Cardiac fibroblast (primary cell): ENCODE results near the gene HOXA4.
A peak's percentile ranks its signal among the peaks of the same experiment; 100 is the strongest.

Experiments used
- DNase-seq, 2 donors: peaks; one replicate each; pipeline versions ENCODE4 v3.0.0 to v3.0.0-alpha.2; 2010; ENCODE audit warnings: low read depth in 2 of 2
- H3K4me3 ChIP-seq, 2 donors: replicated peaks in 1 of 2; 1 replicate in 1 of 2; 2 replicates in 1 of 2; pipeline ENCODE4 v1.5.1; 2011; ENCODE audit warnings: low read depth in 2 of 2, low read length in 2 of 2, mild to moderate bottlenecking in 2 of 2, moderate library complexity in 1 of 2
- TF ChIP-seq, protein P1 (sequence below): IDR thresholded peaks from one replicate; pipeline ENCODE4 v1.5.1; 2011; ENCODE audit warnings: low read depth, mild to moderate bottlenecking, low read length, inconsistent platforms

The HOXA4 gene

DNA sequence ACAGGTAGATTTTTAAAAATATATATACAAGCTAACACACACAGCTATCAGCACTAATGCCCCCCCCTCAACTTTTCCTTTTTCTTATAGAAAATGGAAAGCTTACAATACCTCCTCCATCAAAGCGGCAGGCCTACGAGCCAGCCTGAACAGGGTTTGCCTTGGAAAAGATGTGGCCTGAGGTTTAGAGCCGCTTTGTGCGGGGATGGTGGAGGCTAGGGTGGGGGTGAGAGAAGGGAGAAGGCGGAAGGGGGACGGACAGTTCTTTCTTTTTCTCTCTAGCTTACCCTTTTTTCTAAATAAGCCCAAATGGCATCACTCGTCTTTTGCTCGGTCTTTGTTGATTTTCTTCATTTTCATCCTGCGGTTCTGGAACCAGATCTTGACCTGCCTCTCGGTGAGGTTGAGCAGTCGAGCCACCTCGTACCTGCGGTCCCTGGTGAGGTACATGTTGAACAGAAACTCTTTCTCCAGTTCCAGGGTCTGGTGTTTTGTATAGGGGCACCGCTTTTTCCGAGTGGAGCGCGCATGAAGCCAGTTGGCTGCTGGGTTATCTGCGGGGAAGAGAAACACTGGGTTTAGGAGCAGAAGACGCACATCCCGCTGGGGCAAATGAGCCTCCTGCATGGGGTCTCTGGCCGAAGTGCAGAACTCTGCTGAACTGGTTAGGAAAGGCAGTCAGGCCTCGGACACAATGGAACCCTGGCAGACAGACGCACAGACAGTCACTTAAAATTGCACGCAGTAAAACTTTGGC lies 32.9 kb upstream of the HOXA4 start:
- no peak overlapping the region for H3K4me3 ChIP-seq
- TF ChIP-seq, protein P1, sequence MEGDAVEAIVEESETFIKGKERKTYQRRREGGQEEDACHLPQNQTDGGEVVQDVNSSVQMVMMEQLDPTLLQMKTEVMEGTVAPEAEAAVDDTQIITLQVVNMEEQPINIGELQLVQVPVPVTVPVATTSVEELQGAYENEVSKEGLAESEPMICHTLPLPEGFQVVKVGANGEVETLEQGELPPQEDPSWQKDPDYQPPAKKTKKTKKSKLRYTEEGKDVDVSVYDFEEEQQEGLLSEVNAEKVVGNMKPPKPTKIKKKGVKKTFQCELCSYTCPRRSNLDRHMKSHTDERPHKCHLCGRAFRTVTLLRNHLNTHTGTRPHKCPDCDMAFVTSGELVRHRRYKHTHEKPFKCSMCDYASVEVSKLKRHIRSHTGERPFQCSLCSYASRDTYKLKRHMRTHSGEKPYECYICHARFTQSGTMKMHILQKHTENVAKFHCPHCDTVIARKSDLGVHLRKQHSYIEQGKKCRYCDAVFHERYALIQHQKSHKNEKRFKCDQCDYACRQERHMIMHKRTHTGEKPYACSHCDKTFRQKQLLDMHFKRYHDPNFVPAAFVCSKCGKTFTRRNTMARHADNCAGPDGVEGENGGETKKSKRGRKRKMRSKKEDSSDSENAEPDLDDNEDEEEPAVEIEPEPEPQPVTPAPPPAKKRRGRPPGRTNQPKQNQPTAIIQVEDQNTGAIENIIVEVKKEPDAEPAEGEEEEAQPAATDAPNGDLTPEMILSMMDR = no peak
- no peak for DNase-seq

GRCh38 chr7:27162561-27163287 lies 32.2 kb upstream of the HOXA4 start:
- no peak for DNase-seq
- no peak overlapping the region for H3K4me3 ChIP-seq

GRCh38 chr7:27161721-27162560 lies 31.4 kb upstream of the HOXA4 start:
- TF ChIP-seq, protein P1 = no peak
- DNase-seq = no peak
- no peak overlapping the region for H3K4me3 ChIP-seq

More at GRCh38 chr7:27162561-27163287, 32.2 kb upstream of the HOXA4 start:
- TF ChIP-seq, protein P1 = no peak

- peak overlapping the region; percentile 43 to 48 for H3K4me3 ChIP-seq
- TF ChIP-seq, protein P1 = no peak
- no peak for DNase-seq
Measured at GRCh38 chr7:27161214-27161720, 30.7 kb upstream of the HOXA4 start.

DNA sequence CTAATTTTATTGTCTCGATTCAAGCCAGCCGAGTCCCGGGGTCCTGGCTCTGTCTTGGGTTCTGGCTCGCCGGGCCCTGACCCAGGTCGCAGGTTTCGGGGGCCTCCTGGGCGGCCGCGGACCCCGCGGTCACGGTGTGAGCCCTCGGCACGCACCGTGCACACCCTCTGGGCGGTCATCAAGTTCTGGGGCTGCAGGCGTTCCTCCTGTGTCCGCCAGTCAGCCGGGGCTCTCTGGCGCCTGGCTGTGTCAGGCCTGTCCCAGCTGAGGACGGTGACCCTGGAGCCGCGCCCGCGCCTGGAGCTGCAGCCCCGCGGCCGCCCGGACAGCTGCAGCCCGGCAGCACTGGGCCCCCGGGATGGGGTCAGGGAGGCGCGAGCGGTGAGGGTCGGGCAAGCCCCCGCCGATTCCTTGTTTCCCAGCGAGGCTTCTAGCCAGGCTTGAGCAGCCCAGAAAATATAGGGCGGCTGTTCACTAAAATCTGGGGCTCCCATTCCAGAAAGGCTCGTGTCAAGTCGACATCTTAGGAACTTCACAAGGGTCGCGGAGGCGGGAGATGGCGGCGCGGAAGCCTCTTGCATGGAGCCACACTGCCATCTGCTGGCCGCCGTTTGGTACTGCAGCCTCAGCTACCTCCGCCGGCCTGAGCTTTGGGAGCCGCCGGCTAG lies 30.1 kb upstream of the HOXA4 start:
- peak overlapping the region; percentile 43 to 48 for H3K4me3 ChIP-seq
- DNase-seq = peak; percentile 76 to 85
- TF ChIP-seq, protein P1 = peak; percentile 97

DNA sequence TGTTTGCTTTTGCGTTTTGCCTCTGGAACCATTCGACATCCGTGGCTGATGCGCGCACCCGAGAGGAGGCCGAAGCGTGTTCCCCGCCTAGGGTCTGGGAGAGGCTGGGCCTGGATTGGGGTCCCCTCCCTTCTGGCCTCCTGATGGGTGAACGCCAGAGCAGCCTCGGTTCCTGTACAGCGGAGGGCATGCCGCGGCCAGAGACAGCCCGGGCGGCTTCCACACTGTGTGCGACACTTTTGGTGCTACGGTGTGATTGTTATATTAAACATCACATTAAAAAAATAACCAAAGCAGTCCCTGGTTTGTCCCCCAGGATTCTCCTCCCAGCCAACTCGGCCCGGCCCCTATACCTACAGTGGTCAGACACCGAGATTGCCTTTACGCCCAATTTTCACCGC lies 29.6 kb upstream of the HOXA4 start:
- TF ChIP-seq, protein P1 = no peak
- no peak for DNase-seq
- no peak overlapping the region for H3K4me3 ChIP-seq
